ENCODE measurements around the gene RPS5.

The RPS5 gene

GRCh38 chr19:58374200-58374599 is 12.9 kb upstream of the RPS5 start:
- TF ChIP-seq, protein P1, sequence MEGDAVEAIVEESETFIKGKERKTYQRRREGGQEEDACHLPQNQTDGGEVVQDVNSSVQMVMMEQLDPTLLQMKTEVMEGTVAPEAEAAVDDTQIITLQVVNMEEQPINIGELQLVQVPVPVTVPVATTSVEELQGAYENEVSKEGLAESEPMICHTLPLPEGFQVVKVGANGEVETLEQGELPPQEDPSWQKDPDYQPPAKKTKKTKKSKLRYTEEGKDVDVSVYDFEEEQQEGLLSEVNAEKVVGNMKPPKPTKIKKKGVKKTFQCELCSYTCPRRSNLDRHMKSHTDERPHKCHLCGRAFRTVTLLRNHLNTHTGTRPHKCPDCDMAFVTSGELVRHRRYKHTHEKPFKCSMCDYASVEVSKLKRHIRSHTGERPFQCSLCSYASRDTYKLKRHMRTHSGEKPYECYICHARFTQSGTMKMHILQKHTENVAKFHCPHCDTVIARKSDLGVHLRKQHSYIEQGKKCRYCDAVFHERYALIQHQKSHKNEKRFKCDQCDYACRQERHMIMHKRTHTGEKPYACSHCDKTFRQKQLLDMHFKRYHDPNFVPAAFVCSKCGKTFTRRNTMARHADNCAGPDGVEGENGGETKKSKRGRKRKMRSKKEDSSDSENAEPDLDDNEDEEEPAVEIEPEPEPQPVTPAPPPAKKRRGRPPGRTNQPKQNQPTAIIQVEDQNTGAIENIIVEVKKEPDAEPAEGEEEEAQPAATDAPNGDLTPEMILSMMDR (IDR thresholded peaks at IDR 0.05), result no peak

DNA sequence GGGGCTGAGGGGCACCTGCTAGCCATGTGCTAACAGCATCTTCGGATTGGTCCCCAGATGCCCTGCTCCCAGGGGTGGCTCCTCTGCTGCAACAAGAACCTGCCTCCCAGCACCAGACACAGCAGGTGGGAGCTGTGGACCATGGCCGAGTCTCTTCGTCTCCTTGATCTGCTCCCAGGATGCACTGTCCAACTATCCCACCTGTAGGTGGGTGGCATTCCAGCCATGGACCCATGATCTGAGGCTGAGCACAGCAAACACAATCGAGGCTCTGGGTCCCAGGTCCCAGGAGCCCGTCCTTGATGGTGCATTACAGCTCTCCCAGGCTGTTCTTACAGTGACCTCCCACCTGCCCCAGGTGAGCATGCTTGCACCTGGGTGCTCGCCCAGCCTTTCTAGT is 7.8 kb upstream of the RPS5 start:
- TF ChIP-seq, protein P1 (IDR thresholded peaks at IDR 0.05), result no peak

GRCh38 chr19:58380037-58380661 is 6.9 kb upstream of the RPS5 start:
- TF ChIP-seq, protein P1 (IDR thresholded peaks at IDR 0.05), result no peak

DNA sequence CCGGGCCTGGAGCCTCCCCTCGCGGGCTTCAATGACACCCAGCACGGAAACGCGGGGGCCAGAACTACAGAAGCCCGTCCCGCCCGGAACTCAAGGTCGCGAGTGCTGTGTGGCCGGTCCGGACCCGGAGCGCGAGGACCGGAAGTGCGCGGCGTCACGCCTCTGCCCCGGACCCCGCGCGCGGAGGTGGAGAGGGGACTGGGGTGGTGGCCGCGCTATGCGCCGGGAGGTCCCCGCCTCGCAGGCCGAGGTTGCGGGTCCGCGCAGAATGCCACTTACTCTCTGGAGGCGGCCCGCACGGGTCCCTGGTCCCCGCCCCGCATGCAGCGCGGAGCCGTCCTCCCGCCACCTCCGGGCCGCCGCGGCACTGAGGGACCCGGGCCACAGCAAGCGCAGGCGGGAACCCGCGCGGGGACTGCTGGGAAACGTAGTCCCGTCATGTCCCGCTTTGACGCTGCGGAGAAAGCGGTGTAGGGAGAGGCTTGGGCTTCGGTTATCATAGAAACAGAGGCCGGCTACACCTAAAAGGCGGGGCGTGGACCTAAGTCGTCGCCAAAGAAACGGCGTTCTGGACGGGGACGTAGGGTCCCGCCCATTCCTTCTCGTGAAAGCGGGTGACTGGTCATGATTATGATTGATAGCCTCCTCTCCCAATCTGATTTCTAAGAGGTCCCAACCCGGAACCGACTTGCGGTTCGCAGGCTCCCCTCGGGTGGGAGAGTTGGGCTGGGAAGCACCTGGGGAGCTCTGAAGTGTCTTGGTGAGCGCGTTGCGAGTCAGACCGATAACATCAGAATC is 6.2 kb upstream of the RPS5 start, which contains the start of gene ZNF837:
ZNF837 (minus strand) TSS at position 369 of the 798 bp plus-strand sequence. CDS start 11,698 bp downstream, outside the sequence.
- TF ChIP-seq, protein P1 (IDR thresholded peaks at IDR 0.05), result no peak

DNA sequence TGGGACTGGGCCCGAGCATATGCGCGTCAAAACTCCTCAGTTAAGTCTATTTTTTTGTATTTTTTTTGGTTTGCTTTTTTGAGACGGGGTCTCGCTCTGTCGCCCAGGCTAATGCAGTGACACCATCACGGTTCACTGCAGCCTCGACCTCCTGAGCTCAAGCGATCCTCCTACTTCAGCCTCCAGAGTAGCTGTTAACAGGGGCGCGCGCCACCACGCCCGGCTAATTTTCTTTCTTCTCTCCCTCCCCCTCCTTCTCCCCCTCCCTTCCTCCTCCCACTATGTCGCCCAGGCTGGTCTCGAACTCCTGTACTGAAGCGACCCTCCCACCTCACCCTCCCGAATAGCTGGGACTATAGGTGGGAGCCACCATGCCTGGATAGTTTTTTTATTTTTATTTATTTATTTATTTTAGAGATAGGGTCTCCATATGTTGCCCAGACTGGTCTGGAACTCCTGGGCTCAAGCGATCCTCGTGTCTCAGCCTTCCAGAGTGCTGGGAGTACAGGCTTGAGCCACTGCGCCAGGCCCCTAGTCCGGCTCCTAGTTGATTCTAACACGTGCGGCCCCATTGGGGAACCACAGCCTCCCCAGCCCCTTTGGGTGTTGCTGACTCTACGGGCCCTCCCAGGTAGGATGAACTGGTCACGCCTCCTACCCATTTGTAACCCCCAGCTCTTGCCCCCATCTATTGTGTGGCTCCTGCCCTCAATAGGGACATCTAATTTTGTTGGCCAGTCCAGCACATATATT is 5.4 kb upstream of the RPS5 start:
- TF ChIP-seq, protein P1 (IDR thresholded peaks at IDR 0.05), result no peak

- TF ChIP-seq, protein P1 (IDR thresholded peaks at IDR 0.05), result no peak
These were observed 4.0 kb upstream of the RPS5 start for GRCh38 chr19:58382997-58383603.

- TF ChIP-seq, protein P1 (IDR thresholded peaks at IDR 0.05), result no peak
These were observed 1.7 kb upstream of the RPS5 start for GRCh38 chr19:58385313-58385890.
